Panc1 (cell line): ENCODE measurements around the gene SPDYE16.
"Not testable (repeated sequence)": the region's sequence is repeated elsewhere in the genome, so short reads cannot be mapped to it uniquely, and the experiment has no call there.

Experiments used
- CTCF ChIP-seq: fragments of 450-650 bp; IDR thresholded peaks from 2 replicates; pipeline ENCODE4 v1.5.1; 2017; ENCODE audit warnings: mild to moderate bottlenecking
- POLR2AphosphoS5 ChIP-seq: IDR thresholded peaks from 2 replicates; pipeline ENCODE4 v1.6.1; 2012; ENCODE audit warnings: mild to moderate bottlenecking, low read depth, low read length, moderate library complexity
- REST ChIP-seq, 2 experiments: IDR thresholded peaks; 2 replicates each; pipeline ENCODE4 v1.6.1; 2011 to 2012; ENCODE audit warnings: low read depth in 2 of 2, control low read depth in 1 of 2, low read length in 1 of 2, mild to moderate bottlenecking in 1 of 2, moderate library complexity in 1 of 2; ENCODE audit not compliant: insufficient read depth in 1 of 2

- TF ChIP-seq CTCF; POLR2AphosphoS5; REST (IDR thresholded peaks at IDR 0.05; ENCODE audit: insufficient read depth in 1 of 2, low read depth in 2 of 2, low read length in 1 of 2): not testable (repeated sequence)
Observed at GRCh38 chr7:76504351-76505167, 38.5 kb downstream of the SPDYE16 start.
